Posterior vena cava (tissue), 2 donors: ENCODE results near the gene CCN2. TPM values are rescaled to one million over a fixed set of nuclear protein-coding genes. Genes with fewer than 3 reads are reported as not detected.

ENCODE experiments used
- DNase-seq: peaks from one replicate; pipeline ENCODE4 v3.0.0-alpha.2; 2020; ENCODE audit warnings: low spot score
- intact Hi-C, 2 donors: fragments of 100-400 bp; cut with DNase I; formaldehyde crosslinking; loops; one replicate each; pipeline versions ENCODE4 v1.14.1 to v1.14.2; 2022 to 2023
- total RNA-seq, 2 donors: library from RNA; stranded (reverse); fragmentation: NEBNext Ultra II Directional; extraction: Animal tissue kit (Norgen Biotek cat#: 25700); gene quantifications; one replicate each; pipeline ENCODE4 v1.2.1, GENCODE V29; 2021
- donor health status: DM: yes; HTN: yes; CAD: no.
- donor health status: DM: yes; HTN: yes; CAD: no.

Gene CCN2
- total RNA-seq, 2 donors from 2014 or later = 357 to 408 TPM

DNA sequence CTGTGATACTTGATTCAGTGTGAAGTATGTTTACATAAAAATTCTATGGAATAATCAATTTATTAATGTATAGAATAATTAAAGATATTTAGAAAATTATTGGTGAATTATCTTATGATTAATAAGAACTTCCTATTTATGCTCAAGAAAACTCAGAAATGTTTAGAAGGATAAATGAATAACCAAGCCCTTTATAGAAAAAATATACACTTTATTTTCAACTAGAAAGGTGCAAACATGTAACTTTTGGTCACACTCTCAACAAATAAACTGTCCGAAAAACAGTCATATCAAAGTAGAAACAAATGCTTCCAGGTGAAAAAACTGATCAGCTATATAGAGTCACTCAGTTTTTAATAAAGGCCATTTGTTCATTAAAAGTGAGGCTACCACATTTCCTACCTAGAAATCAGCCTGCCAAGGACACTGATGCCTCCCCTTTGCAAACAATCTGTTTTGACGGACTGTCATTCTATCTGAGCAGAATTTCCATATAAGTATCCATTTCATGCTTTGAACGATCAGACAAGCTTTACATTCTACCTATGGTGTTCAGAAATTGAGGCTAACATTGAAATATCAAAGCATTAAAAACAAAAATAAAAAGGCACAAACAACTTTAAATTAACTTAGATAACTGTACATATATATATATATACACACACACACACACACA, 3.0 kb downstream of the CCN2 start:
- intact Hi-C loops = no loop called here
- DNase-seq = no peak

GRCh38 chr6:131946992-131947955, 3.9 kb downstream of the CCN2 start:
- no peak for DNase-seq
- intact Hi-C loops = no loop called here

DNA sequence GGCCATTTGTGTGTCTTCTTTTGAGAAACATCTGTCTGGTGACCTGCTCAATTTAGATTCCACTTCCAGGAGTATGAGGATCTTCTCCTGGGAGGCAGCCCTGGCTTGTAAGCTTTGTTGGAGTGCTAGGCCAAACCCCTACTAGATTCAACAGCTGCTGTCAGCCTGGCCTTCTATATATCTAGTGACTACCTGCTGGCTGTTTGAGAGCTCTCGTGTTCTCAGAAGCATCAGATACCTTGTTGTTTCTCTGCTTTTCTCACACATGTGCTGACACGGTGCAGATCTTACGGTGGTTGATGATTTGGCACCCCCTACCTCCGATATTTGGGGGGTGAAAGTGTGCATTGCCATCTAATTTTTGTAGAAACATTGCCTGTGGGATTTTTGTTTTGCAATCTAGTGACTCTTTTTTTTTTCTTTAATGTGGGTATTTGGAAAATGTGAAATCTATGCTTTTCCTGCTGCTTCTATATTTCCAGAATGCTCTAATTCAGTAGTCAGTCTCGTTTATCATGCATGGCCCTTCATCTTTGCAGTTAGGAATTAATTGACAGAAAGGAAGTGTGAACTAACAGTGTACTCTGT, 4.7 kb downstream of the CCN2 start:
- DNase-seq = no peak
- intact Hi-C loops = no loop called here

GRCh38 chr6:131945971-131946370, 5.2 kb downstream of the CCN2 start:
- intact Hi-C loops = no loop called here
- DNase-seq = no peak

DNA sequence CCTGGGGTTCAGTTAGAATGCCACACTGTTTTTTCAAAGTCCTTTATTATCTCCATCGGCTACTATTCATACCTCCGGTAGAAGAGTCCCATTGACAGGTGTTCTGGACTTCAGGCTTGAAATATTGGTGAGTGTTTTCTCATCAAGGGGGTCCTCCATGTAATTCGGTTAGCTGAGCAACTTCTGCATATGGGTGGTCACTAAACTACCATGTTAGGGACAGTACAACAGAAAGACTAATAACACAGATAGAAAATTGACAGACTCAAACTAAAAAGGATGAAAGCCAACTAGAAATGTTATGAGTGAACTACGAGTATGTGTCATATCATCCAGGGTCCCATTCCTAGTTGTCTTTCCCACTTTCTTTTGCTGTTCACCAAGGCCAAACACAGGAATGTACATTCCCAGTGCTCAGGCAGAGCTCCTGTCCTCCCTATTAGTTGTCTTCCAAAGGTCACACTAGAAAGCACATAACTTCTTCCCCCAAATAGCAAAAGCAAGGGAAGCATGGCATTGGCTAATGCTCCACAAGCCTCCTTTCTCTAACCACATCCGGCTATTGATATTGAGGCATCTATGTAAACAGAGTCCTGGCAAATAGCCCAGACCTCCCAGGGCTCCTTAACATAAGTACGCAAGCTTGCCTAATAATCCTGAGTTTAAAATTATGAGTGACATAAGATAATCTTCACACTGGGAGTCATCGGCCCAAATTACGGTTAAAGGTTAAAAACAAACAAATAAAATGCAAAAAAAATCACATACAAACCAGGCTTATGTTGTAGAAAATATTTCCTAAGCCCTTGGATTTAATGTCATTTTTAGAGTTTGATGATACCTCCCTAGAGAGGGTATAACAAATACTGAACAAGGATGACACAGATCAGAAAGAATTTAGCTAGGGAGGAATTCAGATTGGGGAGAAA, 13.2 kb downstream of the CCN2 start:
- no peak for DNase-seq
- intact Hi-C loops = loop anchor here in 1 of 2 donors (10.0 kb wide), 1 partner anchor 277 kb away; no protein-coding TSS in a partner anchor

DNA sequence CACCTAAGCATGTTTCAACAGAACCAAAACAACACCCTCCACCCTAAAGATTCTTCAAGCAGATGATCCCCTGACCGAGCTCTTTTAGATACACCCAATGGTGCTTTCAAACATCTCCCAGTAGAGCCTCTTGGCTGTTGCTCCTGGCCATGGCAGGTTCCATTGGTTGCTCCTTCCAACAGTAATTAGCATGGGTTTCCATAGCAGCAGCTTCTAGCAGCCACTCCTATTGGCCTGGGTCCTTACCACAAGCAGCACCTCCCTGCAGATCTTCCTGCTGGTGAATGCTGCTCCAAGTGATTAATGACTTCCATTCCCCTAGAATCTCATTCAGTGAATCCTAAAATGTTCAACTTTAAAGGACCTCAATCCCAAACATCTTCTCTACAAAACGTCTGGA, 13.9 kb downstream of the CCN2 start:
- DNase-seq = no peak
- intact Hi-C loops = loop anchor here in 1 of 2 donors (10.0 kb wide), 1 partner anchor 278 kb away; no protein-coding TSS in a partner anchor

DNA sequence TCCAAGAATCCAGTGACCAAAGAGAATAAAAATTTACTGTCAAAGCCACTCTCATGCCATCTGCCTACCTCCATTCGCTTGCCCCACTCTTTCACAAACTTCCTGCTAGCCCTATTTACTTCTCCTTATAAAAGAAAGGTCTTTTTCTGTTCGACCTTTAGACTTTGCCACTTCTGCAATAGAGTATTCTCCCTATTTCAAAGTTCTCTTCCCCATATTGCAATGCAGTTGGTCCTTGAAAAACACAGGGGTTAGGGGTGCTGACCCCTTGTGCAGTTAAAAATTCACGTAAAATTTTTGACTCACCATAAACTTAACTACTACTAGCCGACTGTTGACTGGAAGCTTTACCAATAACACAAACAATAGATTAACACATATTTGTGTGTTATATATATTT, 15.0 kb downstream of the CCN2 start:
- DNase-seq = no peak
- intact Hi-C loops = loop anchor here in 1 of 2 donors (10.0 kb wide), 1 partner anchor 279 kb away; no protein-coding TSS in a partner anchor

GRCh38 chr6:131931063-131931750, 20.0 kb downstream of the CCN2 start:
- DNase-seq = no peak
- intact Hi-C loops = loop anchor here in 1 of 2 donors (10.0 kb wide), 1 partner anchor 284 kb away; no protein-coding TSS in a partner anchor

GRCh38 chr6:131929976-131930375, 21.2 kb downstream of the CCN2 start:
- intact Hi-C loops = loop anchor here in 1 of 2 donors (10.0 kb wide), 1 partner anchor 285 kb away; no protein-coding TSS in a partner anchor
- no peak for DNase-seq

DNA sequence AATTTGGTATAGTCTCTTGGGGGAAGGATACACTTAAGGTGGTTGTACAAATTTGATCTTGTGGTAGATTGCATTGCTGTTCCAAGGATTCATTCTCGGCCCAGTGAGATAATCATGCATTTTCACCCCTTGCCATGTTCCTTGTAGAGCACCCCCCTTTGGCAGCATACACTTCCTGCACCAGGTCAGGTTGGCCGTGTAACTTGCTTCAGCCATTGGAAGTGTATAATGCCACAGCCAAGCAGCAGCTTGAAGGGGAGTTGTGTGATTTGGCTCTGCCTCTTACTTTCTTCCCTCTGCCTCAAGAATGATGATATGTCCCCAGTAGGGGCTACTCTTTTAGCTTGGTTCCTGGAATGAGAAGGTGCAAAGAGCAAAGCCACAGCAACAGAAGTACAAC, 21.9 kb downstream of the CCN2 start:
- intact Hi-C loops = no loop called here
- DNase-seq = no peak

DNA sequence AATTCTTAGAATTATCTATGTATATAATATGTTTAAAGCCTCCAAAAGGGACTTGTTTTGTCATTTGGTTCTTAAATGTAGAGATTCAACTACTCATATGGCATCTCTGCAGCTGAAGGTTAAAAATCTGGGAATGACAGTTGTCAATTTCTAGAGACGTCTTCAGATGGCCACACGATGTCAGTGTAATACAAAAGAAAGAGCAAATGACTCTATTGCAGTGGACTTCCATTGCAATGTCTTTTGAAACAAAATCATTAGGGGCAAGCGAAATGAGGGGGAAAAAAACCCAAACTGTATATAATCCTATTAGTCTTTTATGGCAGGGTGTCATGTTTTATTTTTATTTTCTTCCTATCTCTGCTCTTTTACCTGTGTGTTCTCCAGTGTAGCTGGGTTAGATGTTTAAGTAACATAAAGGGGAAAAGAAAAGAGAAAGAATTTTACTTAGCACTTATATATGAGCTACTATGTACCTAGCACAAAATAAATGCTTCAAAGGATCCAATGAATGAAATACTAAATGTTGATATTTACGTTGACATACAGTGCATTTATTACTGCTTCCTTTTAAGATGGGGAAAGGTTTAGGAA, 26.2 kb downstream of the CCN2 start:
- no peak for DNase-seq
- intact Hi-C loops = loop anchor here in 1 of 2 donors (5.0 kb wide), 2 partner anchors 237 to 292 kb away; no protein-coding TSS in a partner anchor

GRCh38 chr6:131923356-131923755, 27.8 kb downstream of the CCN2 start:
- no peak for DNase-seq
- intact Hi-C loops = loop anchor here in 1 of 2 donors (5.0 kb wide), 2 partner anchors 239 to 294 kb away; no protein-coding TSS in a partner anchor

- intact Hi-C loops = loop anchor here in 1 of 2 donors (5.0 kb wide), 2 partner anchors 242 to 297 kb away; no protein-coding TSS in a partner anchor
- DNase-seq = no peak
Measured at GRCh38 chr6:131920656-131921055, 30.5 kb downstream of the CCN2 start.

- intact Hi-C loops = no loop called here
- no peak for DNase-seq
Measured at GRCh38 chr6:131918650-131919355, 32.4 kb downstream of the CCN2 start.

DNA sequence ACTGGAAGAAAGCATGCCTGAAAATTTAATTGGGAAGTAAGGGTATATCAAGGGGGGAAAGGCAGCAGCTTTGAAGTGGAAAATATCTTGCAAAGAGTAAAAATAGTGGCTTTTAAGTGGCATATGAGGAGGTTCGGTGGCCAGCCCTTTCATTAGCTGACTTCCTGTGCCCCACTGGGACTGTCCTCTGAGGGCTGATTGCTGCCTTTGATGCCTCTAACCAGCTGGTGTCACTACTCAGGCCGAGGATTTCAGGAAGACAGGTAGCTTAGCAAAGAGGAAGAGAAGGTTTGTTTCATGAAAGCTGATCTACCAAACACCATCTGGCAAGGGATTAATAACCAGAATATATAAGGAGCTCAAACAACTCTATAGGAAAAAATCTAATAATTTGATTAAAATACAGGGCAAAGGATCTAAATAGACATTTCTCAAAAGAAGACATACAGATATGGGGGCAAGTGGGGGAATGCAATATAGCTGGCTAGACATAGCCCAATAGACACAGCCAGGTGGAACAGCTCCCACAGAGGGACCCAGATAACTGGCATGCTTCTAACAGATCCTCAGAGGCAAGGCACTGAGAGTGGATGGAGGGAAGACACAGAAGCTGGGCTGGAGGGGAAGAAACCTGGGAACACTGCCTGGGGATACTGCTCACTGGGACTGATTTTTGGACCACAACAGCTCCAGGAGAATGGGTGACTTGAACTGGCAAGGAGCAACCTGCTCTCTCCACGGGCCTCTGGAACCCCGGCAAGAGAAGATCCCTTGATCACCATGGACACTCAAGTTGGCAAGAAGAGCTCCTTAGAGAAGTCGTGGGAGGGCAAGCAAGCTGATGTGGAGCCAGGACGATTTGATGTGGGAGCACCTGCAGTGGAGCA, 33.2 kb downstream of the CCN2 start:
- intact Hi-C loops = no loop called here
- DNase-seq = no peak

DNA sequence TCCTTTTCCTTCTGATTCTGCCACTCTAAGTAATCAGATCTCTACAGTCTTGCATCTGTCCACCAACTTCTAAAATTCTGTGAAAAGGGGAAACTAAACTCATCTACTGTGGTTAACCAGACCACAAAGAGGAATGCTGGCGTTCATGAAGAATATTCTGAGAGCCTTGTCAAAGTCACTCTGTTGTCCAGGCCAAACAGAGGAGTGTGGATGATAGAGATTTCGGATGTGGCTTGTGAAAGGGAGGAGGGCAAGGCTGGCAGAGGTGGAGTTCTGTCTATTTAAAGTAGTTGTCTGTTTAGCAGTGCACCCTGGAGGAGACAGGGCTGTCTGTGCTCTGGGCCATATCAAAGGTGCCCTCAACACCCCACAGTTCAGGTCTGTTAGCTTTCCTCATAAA, 33.9 kb downstream of the CCN2 start:
- intact Hi-C loops = no loop called here
- DNase-seq = no peak
